DLD1 (cell line): Measurements from ENCODE around the gene HACD3.

Experiments
- in situ Hi-C: cut with HindIII; loops from 2 replicates; pipeline ENCODE4 v1.10.0; 2017; ENCODE audit warnings: low sequenced_read_pairs

The HACD3 gene

DNA sequence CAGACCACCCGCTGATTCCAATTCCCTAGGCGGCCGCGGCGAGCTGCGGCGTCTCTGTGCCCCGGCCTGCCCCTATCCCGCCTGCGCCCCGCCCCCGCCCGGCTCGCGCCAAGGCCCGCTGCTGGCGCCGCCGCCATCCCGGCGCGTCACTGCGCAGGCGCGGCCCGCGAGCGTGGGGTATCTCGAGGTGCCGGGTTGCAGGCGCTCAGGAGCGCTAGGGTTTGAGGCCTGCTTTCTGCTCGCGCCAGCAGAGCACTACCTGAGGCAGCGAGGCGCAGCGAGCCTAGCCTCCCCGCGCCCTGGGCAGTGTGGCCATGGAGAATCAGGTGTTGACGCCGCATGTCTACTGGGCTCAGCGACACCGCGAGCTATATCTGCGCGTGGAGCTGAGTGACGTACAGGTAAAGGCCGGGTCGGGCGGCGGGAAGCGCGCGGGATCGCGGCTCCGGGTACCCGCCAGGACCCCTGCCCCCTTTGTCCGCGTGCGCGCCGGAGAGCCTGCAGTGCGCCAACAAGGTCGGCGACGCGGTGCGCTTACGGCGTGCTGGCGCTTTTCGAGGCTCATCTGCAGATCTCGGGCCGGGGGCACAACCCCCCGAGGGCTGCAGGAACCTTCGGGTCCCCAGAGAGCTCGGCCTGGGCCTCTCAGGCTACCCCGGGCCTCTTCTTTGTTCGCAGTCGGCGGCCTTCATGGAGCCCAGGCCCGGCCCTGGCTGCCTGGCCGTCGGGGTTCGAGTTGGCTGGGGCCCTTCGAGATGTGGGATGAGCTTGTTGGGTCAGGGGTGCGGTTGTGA lies at the start of gene HACD3:
Gene HACD3, plus strand, starts transcription at position 146 of the 794 bp plus-strand sequence. Its CDS starts 169 bp downstream, at position 315.
- in situ Hi-C loops = no loop called here

DNA sequence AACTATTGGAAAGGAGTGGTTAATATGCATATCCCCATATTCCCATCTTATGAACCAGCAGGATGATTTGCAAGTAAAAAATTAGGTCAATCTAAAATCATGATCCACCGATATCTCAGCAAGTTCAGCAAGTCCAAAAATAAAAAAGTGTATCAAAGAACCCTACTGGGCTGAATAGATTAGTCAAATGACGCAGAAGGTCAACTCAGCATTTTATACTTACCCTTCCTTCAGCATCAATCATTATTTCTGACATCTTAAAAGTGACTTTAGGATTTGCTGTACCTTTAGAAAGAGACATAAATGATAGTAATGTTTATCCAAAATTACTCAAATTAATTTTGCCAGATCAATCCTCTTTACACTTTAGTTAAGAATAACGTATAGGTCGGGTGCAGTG lies 45.4 kb upstream of the HACD3 start:
- in situ Hi-C loops = no loop called here

GRCh38 chr15:65494076-65494475 lies 36.2 kb upstream of the HACD3 start:
- in situ Hi-C loops = no loop called here

DNA sequence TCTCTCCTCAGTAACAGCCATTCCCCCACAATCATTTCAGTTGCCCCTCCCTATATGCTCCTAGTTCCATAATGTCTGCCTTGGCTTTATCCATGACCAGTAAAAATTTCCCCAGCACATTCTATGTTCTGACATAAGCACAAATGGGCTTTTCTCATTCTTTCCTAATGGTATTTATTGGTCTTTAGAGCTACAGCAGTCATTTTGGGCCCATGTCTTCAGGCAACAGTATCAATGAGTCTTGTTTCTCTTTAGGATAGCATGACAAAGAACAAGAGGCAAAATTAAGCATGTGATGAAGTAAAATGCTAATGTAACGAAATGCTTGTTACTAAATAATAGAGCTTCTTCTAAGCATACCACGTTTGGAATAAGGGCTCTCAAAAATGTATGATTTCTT lies 20.9 kb upstream of the HACD3 start:
- in situ Hi-C loops = no loop called here

DNA sequence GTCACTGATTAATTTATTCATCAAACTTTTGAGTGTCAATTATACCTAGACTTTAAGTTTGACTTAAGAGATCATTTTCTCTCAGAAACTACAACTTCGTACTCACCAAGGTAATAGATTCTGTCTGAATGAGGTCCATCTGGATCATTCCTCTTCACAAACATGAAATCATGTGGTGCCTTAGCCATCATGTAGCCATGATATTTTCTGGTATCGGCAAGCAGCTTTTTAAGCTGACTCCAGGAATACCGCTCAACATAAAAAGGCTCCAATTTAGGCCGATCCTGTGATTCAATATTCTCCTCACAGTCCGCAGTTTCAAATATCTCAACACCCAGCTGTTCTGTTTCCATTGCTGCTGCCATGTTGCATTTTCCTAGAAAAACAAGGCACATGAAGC lies 18.1 kb upstream of the HACD3 start:
- in situ Hi-C loops = no loop called here

GRCh38 chr15:65512807-65513416 lies 17.4 kb upstream of the HACD3 start:
- in situ Hi-C loops = no loop called here

DNA sequence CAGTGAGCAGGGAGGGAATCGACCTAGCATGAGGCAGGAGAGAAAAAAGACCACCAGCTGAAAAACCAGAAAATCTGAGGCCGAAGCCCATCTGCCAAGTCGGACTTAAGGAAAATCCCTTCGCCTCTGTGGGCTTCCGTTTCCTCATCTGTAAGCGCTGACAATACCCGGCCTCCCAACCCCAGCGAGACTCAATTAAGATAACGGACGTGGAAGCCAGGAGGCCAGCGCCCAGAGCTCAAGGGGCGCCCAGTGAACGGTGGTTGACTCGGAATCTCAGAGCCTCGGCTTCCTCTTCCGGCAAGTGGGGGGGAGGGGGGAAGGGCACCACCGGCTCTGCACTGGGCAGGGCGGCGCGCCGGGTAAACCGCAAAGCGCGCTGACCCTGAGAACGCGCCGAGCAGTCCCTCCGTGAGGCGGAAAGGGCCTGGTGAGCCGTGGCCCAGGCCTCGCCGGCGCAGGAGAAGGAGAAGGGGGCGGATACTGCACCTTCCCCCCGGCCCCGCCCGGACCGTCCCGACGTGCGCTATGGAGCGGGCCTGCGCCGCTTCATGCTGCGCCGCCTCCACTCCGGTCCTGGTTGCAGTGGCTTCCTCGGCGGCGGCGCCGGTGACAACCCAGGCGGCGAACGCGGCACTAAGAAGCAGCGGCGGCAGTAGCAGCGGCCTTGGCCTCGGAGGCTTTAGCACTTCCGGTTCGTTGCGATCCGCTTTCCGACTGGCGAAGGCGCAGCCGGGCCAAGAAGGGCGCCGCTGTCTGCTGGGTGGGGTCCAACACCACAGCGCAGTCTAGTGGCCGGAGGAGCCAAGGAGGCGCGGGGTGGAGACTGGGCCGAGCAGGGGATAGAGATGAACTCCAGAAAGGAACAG lies 13.0 kb upstream of the HACD3 start, which contains the start of gene DPP8:
Gene DPP8, minus strand, starts transcription at position 693 of the 869 bp plus-strand sequence. CDS start 5,136 bp downstream, outside the sequence.
- in situ Hi-C loops = no loop called here

- in situ Hi-C loops = no loop called here
These were observed 12.4 kb upstream of the HACD3 start for GRCh38 chr15:65517866-65518207.

GRCh38 chr15:65518633-65519285 lies 11.5 kb upstream of the HACD3 start:
- in situ Hi-C loops = no loop called here

- in situ Hi-C loops = no loop called here
These were observed 8.9 kb upstream of the HACD3 start for GRCh38 chr15:65521350-65521749.

- in situ Hi-C loops = no loop called here
These were observed 6.0 kb upstream of the HACD3 start for GRCh38 chr15:65524226-65524625.

GRCh38 chr15:65525622-65526021 lies 4.6 kb upstream of the HACD3 start:
- in situ Hi-C loops = no loop called here

DNA sequence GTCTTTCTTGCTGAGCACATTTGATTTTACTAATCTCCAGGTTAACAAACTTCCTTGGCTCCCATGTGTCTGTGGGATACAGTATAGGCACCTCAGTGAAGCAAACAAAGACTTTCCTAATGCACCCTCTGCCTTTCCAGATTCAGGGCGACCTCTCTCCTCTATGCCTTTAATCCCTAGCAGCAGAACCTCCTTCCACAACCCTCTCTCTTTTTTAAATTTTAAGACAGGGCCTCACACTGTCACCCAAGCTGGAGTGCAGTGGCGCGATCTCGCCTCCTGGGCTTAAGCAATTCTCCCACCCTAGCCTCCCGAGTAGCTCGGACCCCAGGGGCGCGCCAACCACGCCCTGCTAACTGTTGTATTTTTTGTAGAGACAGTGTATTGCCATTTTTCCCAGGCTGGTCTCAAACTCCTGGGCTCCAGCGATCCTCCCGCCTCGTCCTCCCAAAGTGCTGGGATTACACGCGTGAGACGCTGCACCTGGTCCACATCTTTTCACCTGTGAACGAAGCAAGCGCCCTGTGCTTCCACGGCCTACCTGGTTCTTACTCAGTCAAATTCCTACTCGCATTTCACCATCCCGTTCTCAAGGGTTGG lies 1.7 kb upstream of the HACD3 start:
- in situ Hi-C loops = no loop called here

DNA sequence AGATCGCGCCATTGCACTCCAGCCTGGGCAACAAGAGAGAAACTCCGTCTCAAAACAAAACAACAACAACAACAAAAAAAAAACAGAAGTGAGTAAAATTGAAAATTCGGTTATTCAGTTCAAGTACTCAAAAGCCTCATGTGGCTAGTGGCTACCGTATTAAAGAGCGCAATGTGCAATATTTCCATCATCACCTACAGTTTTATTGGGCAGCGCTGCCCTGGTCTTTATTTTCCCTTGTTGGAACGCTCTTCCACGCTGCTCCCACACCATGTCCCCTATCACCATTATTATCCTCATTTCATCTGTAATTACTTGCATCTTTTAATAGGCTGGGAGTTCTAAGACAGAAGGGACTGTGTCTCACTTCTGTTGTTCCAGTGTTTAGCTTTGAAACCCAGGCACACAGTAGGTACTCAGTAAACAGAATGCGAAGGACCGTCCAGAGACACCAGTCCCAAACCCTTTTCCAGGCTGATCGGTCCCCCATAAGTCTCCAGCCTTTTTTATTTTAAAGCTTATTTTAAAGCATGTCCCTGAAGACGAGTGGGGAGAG lies 423 bp upstream of the HACD3 start:
- in situ Hi-C loops = no loop called here

- in situ Hi-C loops = no loop called here
These were observed 2.4 kb downstream of the HACD3 start for GRCh38 chr15:65532738-65533051.

GRCh38 chr15:65533057-65533756 lies 2.9 kb downstream of the HACD3 start:
- in situ Hi-C loops = no loop called here

- in situ Hi-C loops = no loop called here
These were observed 4.9 kb downstream of the HACD3 start for GRCh38 chr15:65535192-65535591.

- in situ Hi-C loops = no loop called here
These were observed 10.1 kb downstream of the HACD3 start for GRCh38 chr15:65540314-65540713.

DNA sequence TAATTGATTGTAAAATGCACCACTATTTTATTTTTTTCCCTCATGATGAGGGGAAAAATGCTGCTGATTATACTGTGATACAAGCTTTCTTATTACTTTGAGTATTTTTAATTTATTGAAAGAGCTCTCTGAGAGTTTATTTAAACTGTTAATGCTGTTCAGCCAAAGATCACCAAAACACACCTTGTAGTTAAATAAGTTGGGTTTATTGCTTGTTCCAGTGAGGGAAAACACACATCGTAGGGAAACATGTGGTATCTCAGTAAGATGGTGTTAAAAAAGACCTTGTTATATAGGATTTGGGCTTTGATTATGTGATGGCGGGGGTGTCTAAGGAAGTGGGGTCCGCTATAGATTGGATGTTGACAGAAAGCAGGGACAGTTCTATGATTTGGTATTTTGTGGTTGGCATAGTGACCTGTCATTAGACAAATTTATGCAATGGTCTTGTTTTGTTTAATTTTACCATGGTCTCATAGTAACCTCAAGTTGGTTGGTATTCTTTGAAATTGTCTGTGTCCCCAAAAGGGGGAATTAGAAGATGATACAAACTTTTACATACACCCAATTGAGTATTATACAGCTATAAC lies 11.1 kb downstream of the HACD3 start:
- in situ Hi-C loops = no loop called here

DNA sequence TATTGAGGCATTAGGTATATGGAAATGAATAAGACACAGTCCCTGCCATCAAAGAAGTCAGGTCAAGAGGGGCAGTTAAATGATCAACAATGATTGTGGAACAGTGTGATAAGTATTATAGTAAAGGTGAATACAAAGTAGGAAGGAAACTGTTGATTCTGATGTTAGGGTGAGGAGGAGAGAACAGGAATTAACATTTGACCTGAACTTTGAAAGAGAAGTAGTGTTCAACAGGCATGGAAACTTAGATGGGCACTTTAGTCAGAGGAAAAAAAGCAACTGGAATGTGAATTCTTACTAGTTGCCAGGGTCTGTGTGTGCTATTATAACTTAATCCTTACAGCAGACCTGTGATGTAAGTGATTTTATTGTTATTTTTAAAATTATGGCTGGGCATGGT lies 17.6 kb downstream of the HACD3 start:
- in situ Hi-C loops = no loop called here
